Panc1 (cell line): ENCODE results near the gene COTL1. TPM values are rescaled to one million over a fixed set of nuclear protein-coding genes. Genes with fewer than 3 reads are reported as not detected.

Experiments
- ATAC-seq: fragments of 200-7000 bp; cut with Tn5 transposase; 2 replicates; pipeline ENCODE4 v1.9.1; 2020; ENCODE audit warnings: mild to moderate bottlenecking, moderate library complexity
- BruUV-seq: library from RNA; stranded (reverse); fragments of 400-500 nt; replicated peaks from 2 replicates; lab custom pipeline; 2021; lab: Mats Ljungman, UMichigan
- CTCF ChIA-PET: fragments of 300-600 bp; sonication (Branson Sonifier 250); formaldehyde crosslinking; loops from one replicate; lab custom pipeline; 2022; ENCODE audit warnings: antibody characterized with exemption; lab: Charles Lee
- POLR2A ChIA-PET: fragments of 300-600 bp; sonication (Branson Sonifier 250); formaldehyde crosslinking; loops from one replicate; lab custom pipeline; 2022; ENCODE audit warnings: antibody characterized with exemption; lab: Charles Lee
- DNase-seq: peaks from one replicate; pipeline ENCODE4 v3.0.0-alpha.2; 2010; ENCODE audit warnings: low read depth, low spot score
- H3K27ac ChIP-seq: 2 replicates; pipeline ENCODE4 v1.5.1; 2011; ENCODE audit warnings: mild to moderate bottlenecking, low read length, inconsistent platforms
- H3K27me3 ChIP-seq: fragments of 200-500 bp; sonication (Bioruptor generic); 2 replicates; pipeline ENCODE4 v1.6.0; 2014; ENCODE audit warnings: low read length, inconsistent platforms; ENCODE audit not compliant: control insufficient read depth, insufficient read depth
- H3K36me3 ChIP-seq: fragments of 200-500 bp; sonication (Bioruptor generic); 2 replicates; pipeline ENCODE4 v1.5.1; 2014; ENCODE audit warnings: inconsistent platforms, mild to moderate bottlenecking, low read length, moderate library complexity; ENCODE audit not compliant: control insufficient read depth, insufficient read depth
- H3K4me1 ChIP-seq: 2 replicates; pipeline ENCODE4 v1.5.1; 2011; ENCODE audit warnings: inconsistent platforms, mild to moderate bottlenecking, low read length, moderate library complexity; ENCODE audit not compliant: control insufficient read depth, insufficient read depth
- H3K4me3 ChIP-seq, 2 experiments: 2 replicates each; pipeline ENCODE4 v1.5.1; 2011 to 2012; ENCODE audit warnings: low read depth in 2 of 2, low read length in 2 of 2, mild to moderate bottlenecking in 2 of 2, inconsistent platforms in 1 of 2, moderate library complexity in 1 of 2
- H3K9me3 ChIP-seq: fragments of 200-500 bp; sonication (Bioruptor generic); 2 replicates; pipeline ENCODE4 v1.5.1; 2014; ENCODE audit warnings: low read depth, mild to moderate bottlenecking, inconsistent platforms, low read length, moderate library complexity; ENCODE audit not compliant: control insufficient read depth, insufficient read depth
- POLR2AphosphoS5 ChIP-seq: IDR thresholded peaks from 2 replicates; pipeline ENCODE4 v1.6.1; 2012; ENCODE audit warnings: mild to moderate bottlenecking, low read depth, low read length, moderate library complexity
- SIN3A ChIP-seq: IDR thresholded peaks from 2 replicates; pipeline ENCODE4 v1.6.1; 2012; ENCODE audit warnings: low read depth, mild to moderate bottlenecking, low read length, moderate library complexity, borderline replicate concordance; ENCODE audit not compliant: insufficient read depth
- TCF7L2 ChIP-seq: IDR thresholded peaks from 2 replicates; pipeline ENCODE4 v1.6.1; 2011; ENCODE audit warnings: mild to moderate bottlenecking, low read depth, low read length, inconsistent platforms
- in situ Hi-C: cut with HindIII; loops from 2 replicates; pipeline ENCODE4 v1.10.0; 2016; ENCODE audit warnings: low sequenced_read_pairs, low pct_unique_long_range_greater_than_20kb
- intact Hi-C: fragments of 100-400 bp; cut with micrococcal nuclease; formaldehyde crosslinking; loops from one replicate; pipeline ENCODE4 v1.10.0; 2022; ENCODE audit not compliant: unreplicated experiment
- total RNA-seq: library from RNA; stranded (reverse); gene quantifications from one replicate; pipeline ENCODE4 v1.2.1, GENCODE V29; 2021; ENCODE audit not compliant: unreplicated experiment
- TF ChIP-seq, protein P1 (sequence below): fragments of 450-650 bp; IDR thresholded peaks from 2 replicates; pipeline ENCODE4 v1.5.1; 2017; ENCODE audit warnings: mild to moderate bottlenecking
- TF ChIP-seq, protein P2 (sequence below), 2 experiments: IDR thresholded peaks; 2 replicates each; pipeline ENCODE4 v1.6.1; 2011 to 2012; ENCODE audit warnings: low read depth in 2 of 2, control low read depth in 1 of 2, low read length in 1 of 2, mild to moderate bottlenecking in 1 of 2, moderate library complexity in 1 of 2; ENCODE audit not compliant: insufficient read depth in 1 of 2

COTL1 gene
- total RNA-seq, 1 experiment from 2014 or later = 302 TPM

DNA sequence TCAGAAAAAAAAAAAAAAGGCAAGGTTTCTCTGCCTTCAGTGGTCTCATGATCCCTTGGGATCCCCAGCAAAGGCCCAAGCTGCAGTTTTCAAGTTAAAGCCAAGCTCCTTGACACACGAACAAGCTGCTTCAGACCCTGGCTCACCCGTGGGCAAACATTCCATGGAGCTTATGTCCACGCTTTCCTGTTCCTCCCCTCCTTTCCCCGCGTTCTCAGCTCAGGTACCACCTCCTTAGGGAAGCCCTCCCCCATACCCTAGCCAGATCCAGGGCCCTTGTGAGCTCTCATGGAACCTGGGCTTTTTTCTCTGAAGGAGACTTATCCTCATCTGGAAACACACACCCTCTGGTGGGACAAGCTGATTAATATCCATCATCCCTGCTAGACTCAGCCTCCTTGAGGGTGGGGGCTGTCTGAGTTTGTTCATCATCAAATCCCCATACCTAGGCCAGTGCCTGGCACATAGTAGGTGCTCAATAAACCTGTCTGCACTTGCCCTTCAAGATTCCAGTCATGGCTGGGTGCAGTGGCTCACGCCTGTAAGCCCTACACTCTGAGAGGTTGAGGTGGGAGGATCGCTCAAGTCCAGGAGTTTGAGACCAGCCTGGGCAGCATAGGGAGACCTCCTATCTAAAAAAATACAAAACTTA is 54.7 kb downstream of the COTL1 start:
- intact Hi-C loops = no loop called here
- Histone ChIP-seq H3K9me3 (no peaks in the 10 kb centered on the region), H3K36me3 (no peaks in the 10 kb centered on the region), H3K27me3 (no peaks in the 10 kb centered on the region), H3K4me3 (no peak overlapping the region), H3K4me1 (no peaks in the 10 kb centered on the region), H3K27ac (no peak overlapping the region)
- ChIA-PET POLR2A (interaction anchor here (0.6 kb wide), 1 partner anchor 14 kb away, joined by 10 read pairs; no protein-coding TSS in a partner anchor), CTCF (no interaction called here)
- ATAC-seq = no peak
- no TSS peak for BruUV-seq
- in situ Hi-C loops = no loop called here
- TF ChIP-seq SIN3A (no peak), TCF7L2 (no peak), POLR2AphosphoS5 (no peak)
- TF ChIP-seq, protein P1, sequence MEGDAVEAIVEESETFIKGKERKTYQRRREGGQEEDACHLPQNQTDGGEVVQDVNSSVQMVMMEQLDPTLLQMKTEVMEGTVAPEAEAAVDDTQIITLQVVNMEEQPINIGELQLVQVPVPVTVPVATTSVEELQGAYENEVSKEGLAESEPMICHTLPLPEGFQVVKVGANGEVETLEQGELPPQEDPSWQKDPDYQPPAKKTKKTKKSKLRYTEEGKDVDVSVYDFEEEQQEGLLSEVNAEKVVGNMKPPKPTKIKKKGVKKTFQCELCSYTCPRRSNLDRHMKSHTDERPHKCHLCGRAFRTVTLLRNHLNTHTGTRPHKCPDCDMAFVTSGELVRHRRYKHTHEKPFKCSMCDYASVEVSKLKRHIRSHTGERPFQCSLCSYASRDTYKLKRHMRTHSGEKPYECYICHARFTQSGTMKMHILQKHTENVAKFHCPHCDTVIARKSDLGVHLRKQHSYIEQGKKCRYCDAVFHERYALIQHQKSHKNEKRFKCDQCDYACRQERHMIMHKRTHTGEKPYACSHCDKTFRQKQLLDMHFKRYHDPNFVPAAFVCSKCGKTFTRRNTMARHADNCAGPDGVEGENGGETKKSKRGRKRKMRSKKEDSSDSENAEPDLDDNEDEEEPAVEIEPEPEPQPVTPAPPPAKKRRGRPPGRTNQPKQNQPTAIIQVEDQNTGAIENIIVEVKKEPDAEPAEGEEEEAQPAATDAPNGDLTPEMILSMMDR = no peak
- TF ChIP-seq, protein P2, sequence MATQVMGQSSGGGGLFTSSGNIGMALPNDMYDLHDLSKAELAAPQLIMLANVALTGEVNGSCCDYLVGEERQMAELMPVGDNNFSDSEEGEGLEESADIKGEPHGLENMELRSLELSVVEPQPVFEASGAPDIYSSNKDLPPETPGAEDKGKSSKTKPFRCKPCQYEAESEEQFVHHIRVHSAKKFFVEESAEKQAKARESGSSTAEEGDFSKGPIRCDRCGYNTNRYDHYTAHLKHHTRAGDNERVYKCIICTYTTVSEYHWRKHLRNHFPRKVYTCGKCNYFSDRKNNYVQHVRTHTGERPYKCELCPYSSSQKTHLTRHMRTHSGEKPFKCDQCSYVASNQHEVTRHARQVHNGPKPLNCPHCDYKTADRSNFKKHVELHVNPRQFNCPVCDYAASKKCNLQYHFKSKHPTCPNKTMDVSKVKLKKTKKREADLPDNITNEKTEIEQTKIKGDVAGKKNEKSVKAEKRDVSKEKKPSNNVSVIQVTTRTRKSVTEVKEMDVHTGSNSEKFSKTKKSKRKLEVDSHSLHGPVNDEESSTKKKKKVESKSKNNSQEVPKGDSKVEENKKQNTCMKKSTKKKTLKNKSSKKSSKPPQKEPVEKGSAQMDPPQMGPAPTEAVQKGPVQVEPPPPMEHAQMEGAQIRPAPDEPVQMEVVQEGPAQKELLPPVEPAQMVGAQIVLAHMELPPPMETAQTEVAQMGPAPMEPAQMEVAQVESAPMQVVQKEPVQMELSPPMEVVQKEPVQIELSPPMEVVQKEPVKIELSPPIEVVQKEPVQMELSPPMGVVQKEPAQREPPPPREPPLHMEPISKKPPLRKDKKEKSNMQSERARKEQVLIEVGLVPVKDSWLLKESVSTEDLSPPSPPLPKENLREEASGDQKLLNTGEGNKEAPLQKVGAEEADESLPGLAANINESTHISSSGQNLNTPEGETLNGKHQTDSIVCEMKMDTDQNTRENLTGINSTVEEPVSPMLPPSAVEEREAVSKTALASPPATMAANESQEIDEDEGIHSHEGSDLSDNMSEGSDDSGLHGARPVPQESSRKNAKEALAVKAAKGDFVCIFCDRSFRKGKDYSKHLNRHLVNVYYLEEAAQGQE (IDR thresholded peaks at IDR 0.05; ENCODE audit: insufficient read depth in 1 of 2, low read depth in 2 of 2, low read length in 1 of 2) = no peak
- no peak for DNase-seq

- H3K4me1 ChIP-seq = no peaks in the 10 kb centered on the region
- in situ Hi-C loops = no loop called here
- TF ChIP-seq TCF7L2 (no peak), POLR2AphosphoS5 (no peak)
- TF ChIP-seq, protein P1 = no peak
- TF ChIP-seq, protein P2 (IDR thresholded peaks at IDR 0.05; ENCODE audit: insufficient read depth in 1 of 2, low read depth in 2 of 2, low read length in 1 of 2) = no peak
Measured at GRCh38 chr16:84562174-84562815, 55.6 kb downstream of the COTL1 start.

More at GRCh38 chr16:84562174-84562815, 55.6 kb downstream of the COTL1 start:
- no TSS peak for BruUV-seq
- POLR2A ChIA-PET = interaction anchor here (0.6 kb wide), 1 partner anchor 13 kb away, joined by 10 read pairs; no protein-coding TSS in a partner anchor
- CTCF ChIA-PET = interaction anchor here (0.5 kb wide), 1 partner anchor 692 kb away, joined by 3 read pairs; no protein-coding TSS in a partner anchor
- Histone ChIP-seq H3K27ac (no peak overlapping the region), H3K27me3 (no peaks in the 10 kb centered on the region), H3K36me3 (no peaks in the 10 kb centered on the region), H3K4me3 (no peak overlapping the region), H3K9me3 (no peaks in the 10 kb centered on the region)
- intact Hi-C loops = no loop called here
- ATAC-seq = no peak
- DNase-seq = no peak
